Progenitor cell of endocrine pancreas (in vitro differentiated cells): ENCODE data around the gene ZSWIM6. TPM values are rescaled to one million over a fixed set of nuclear protein-coding genes. Genes with fewer than 3 reads are reported as not detected.

Experiments
- DNase-seq: peaks from one replicate; pipeline ENCODE4 v3.0.0; 2021; ENCODE audit warnings: low spot score; ENCODE audit not compliant: unreplicated experiment
- H3K27ac Mint-ChIP-seq: 2 replicates; pipeline ENCODE4 v1.8.0; 2021; ENCODE audit warnings: mild to moderate bottlenecking, moderate library complexity, mixed read lengths
- H3K27me3 Mint-ChIP-seq: 2 replicates; pipeline ENCODE4 v1.8.0; 2021; ENCODE audit warnings: mixed read lengths
- H3K36me3 Mint-ChIP-seq: 2 replicates; pipeline ENCODE4 v1.8.0; 2022; ENCODE audit warnings: mixed read lengths; ENCODE audit not compliant: insufficient read depth
- H3K4me1 Mint-ChIP-seq: 2 replicates; pipeline ENCODE4 v1.8.0; 2021; ENCODE audit warnings: low read depth, mixed read lengths
- H3K4me3 Mint-ChIP-seq: 2 replicates; pipeline ENCODE4 v1.8.0; 2021; ENCODE audit warnings: low read depth, mild to moderate bottlenecking, moderate library complexity, mixed read lengths
- H3K9me3 Mint-ChIP-seq: 2 replicates; pipeline ENCODE4 v1.8.0; 2021; ENCODE audit warnings: low read depth, mixed read lengths
- CTCF ChIP-seq: fragments of 200-600 bp; sonication (generic); IDR thresholded peaks from one replicate; pipeline ENCODE4 v1.5.0; 2021; ENCODE audit warnings: antibody characterized with exemption, mild to moderate bottlenecking; ENCODE audit not compliant: unreplicated experiment
- total RNA-seq: library from RNA; stranded (reverse); gene quantifications from 2 replicates; pipeline ENCODE4 v1.2.1, GENCODE V29; 2021

The ZSWIM6 gene
- total RNA-seq, 1 donor from 2014 or later: 35.2 TPM

- peaks cover 17% of the 10 kb centered on the region for H3K4me1 Mint-ChIP-seq
- H3K4me3 Mint-ChIP-seq: no peak overlapping the region
- TF ChIP-seq CTCF: no peak
- H3K27me3 Mint-ChIP-seq: no peaks in the 10 kb centered on the region
- no peaks in the 10 kb centered on the region for H3K9me3 Mint-ChIP-seq
- H3K36me3 Mint-ChIP-seq: peaks cover 2% of the 10 kb centered on the region
- H3K27ac Mint-ChIP-seq: no peak overlapping the region
- DNase-seq: no peak
These were observed 31.5 kb downstream of the ZSWIM6 start for GRCh38 chr5:61363401-61364114.

GRCh38 chr5:61366497-61367240 is 34.6 kb downstream of the ZSWIM6 start:
- Mint-ChIP-seq H3K9me3 (no peaks in the 10 kb centered on the region), H3K4me3 (no peak overlapping the region), H3K27ac (peak overlapping the region; percentile 28), H3K36me3 (peaks cover 1% of the 10 kb centered on the region), H3K4me1 (peaks cover 12% of the 10 kb centered on the region), H3K27me3 (no peaks in the 10 kb centered on the region)
- TF ChIP-seq CTCF: no peak
- no peak for DNase-seq

- Mint-ChIP-seq H3K27ac (no peak overlapping the region), H3K9me3 (peaks cover 6% of the 10 kb centered on the region), H3K27me3 (no peaks in the 10 kb centered on the region), H3K4me1 (peaks cover 15% of the 10 kb centered on the region), H3K36me3 (peaks cover 19% of the 10 kb centered on the region), H3K4me3 (no peak overlapping the region)
- DNase-seq: no peak
- TF ChIP-seq CTCF: no peak
These were observed 38.4 kb downstream of the ZSWIM6 start for GRCh38 chr5:61370506-61370905.

GRCh38 chr5:61371474-61371873 is 39.4 kb downstream of the ZSWIM6 start:
- no peak for DNase-seq
- no peak for TF ChIP-seq CTCF
- peaks cover 6% of the 10 kb centered on the region for H3K9me3 Mint-ChIP-seq
- peaks cover 20% of the 10 kb centered on the region for H3K36me3 Mint-ChIP-seq
- H3K4me3 Mint-ChIP-seq: no peak overlapping the region
- H3K27ac Mint-ChIP-seq: peak overlapping the region; percentile 29
- H3K4me1 Mint-ChIP-seq: peaks cover 15% of the 10 kb centered on the region
- no peaks in the 10 kb centered on the region for H3K27me3 Mint-ChIP-seq

- Mint-ChIP-seq H3K36me3 (peaks cover 19% of the 10 kb centered on the region), H3K27me3 (no peaks in the 10 kb centered on the region), H3K27ac (no peak overlapping the region), H3K9me3 (peaks cover 3% of the 10 kb centered on the region), H3K4me3 (no peak overlapping the region), H3K4me1 (peaks cover 2% of the 10 kb centered on the region)
- no peak for TF ChIP-seq CTCF
- no peak for DNase-seq
These were observed 47.6 kb downstream of the ZSWIM6 start for GRCh38 chr5:61379677-61380076.
